IMR-90 (cell line): ENCODE results near the gene IL4R. TPM values are rescaled to one million over a fixed set of nuclear protein-coding genes. Genes with fewer than 3 reads are reported as not detected.

Experiments
- ATAC-seq: fragments of 200-7000 bp; cut with Tn5 transposase; 2 replicates; pipeline ENCODE4 v1.9.1; 2020; ENCODE audit warnings: low read depth, mild to moderate bottlenecking, moderate library complexity
- BruUV-seq: library from RNA; stranded (reverse); fragments of 400-500 nt; replicated peaks from 2 replicates; lab custom pipeline; 2021; lab: Mats Ljungman, UMichigan
- CTCF ChIA-PET: fragments of 300-600 bp; formaldehyde crosslinking; extraction: SDS; loops from one replicate; lab custom pipeline; 2021; ENCODE audit warnings: antibody characterized with exemption; lab: Yijun Ruan, JAX
- POLR2A ChIA-PET: fragments of 300-600 bp; sonication (Branson Sonifier 250); formaldehyde crosslinking; loops from one replicate; lab custom pipeline; 2022; ENCODE audit warnings: antibody characterized with exemption; ENCODE audit not compliant: unreplicated experiment; lab: Charles Lee
- DNase-seq: peaks from one replicate; pipeline ENCODE4 v3.0.0; 2013
- H2AFZ ChIP-seq: replicated peaks from 2 replicates; pipeline ENCODE3; 2013; ENCODE audit warnings: low read length, mild to moderate bottlenecking; ENCODE audit not compliant: poor library complexity
- H2AK5ac ChIP-seq: 2 replicates; pipeline ENCODE4 v1.6.1; 2013; ENCODE audit warnings: low read depth, low read length, inconsistent platforms
- H2AK9ac ChIP-seq: replicated peaks from 2 replicates; pipeline ENCODE3; 2013; ENCODE audit warnings: mild to moderate bottlenecking, low read depth, low read length, moderate library complexity; ENCODE audit not compliant: poor library complexity
- H2BK120ac ChIP-seq: 2 replicates; pipeline ENCODE4 v1.6.1; 2013; ENCODE audit warnings: low read depth, low read length, inconsistent platforms
- H2BK15ac ChIP-seq: 3 replicates; pipeline ENCODE4 v1.6.1; 2013; ENCODE audit warnings: low read depth, low read length, inconsistent platforms
- H2BK20ac ChIP-seq: 2 replicates; pipeline ENCODE4 v1.6.1; 2013; ENCODE audit warnings: low read depth, mild to moderate bottlenecking, inconsistent platforms, low read length, moderate library complexity
- H2BK5ac ChIP-seq: 2 replicates; pipeline ENCODE4 v1.6.1; 2013; ENCODE audit warnings: mild to moderate bottlenecking, low read depth, low read length, inconsistent platforms; ENCODE audit not compliant: poor library complexity, severe bottlenecking
- H3K14ac ChIP-seq: replicated peaks from 2 replicates; pipeline ENCODE4 v1.6.1; 2013; ENCODE audit warnings: low read depth, low read length, inconsistent platforms
- H3K18ac ChIP-seq: 2 replicates; pipeline ENCODE4 v1.6.1; 2013; ENCODE audit warnings: low read depth, low read length, control low read depth
- H3K23ac ChIP-seq: 2 replicates; pipeline ENCODE4 v1.6.1; 2013; ENCODE audit warnings: low read depth, low read length, inconsistent platforms
- H3K27ac ChIP-seq: 2 replicates; pipeline ENCODE4 v1.5.1; 2013; ENCODE audit warnings: mild to moderate bottlenecking, control low read depth, low read length; ENCODE audit not compliant: insufficient read depth
- H3K27me3 ChIP-seq: 2 replicates; pipeline ENCODE4 v1.6.1; 2013; ENCODE audit warnings: low read length; ENCODE audit not compliant: control insufficient read depth, insufficient read depth
- H3K36me3 ChIP-seq: 2 replicates; pipeline ENCODE4 v1.6.1; 2013; ENCODE audit warnings: low read length, mixed read lengths; ENCODE audit not compliant: control insufficient read depth, insufficient read depth
- H3K4ac ChIP-seq: 2 replicates; pipeline ENCODE4 v1.6.1; 2013; ENCODE audit warnings: low read depth, low read length, inconsistent platforms
- H3K4me1 ChIP-seq: 2 replicates; pipeline ENCODE4 v1.6.1; 2013; ENCODE audit warnings: low read length, mixed read lengths; ENCODE audit not compliant: control insufficient read depth, insufficient read depth
- H3K4me2 ChIP-seq: 2 replicates; pipeline ENCODE4 v1.6.1; 2013; ENCODE audit warnings: low read depth, mild to moderate bottlenecking, control low read depth, low read length, moderate library complexity
- H3K4me3 ChIP-seq: 2 replicates; pipeline ENCODE4 v1.5.1; 2013; ENCODE audit warnings: low read depth, mild to moderate bottlenecking, control low read depth, low read length, moderate library complexity; ENCODE audit not compliant: insufficient read depth
- H3K56ac ChIP-seq: 2 replicates; pipeline ENCODE4 v1.6.1; 2013; ENCODE audit warnings: low read length, inconsistent platforms; ENCODE audit not compliant: insufficient read depth; ENCODE audit errors: extremely low read depth
- H3K79me1 ChIP-seq, 2 experiments: 2 replicates each; pipeline ENCODE4 v1.6.1; 2013; ENCODE audit warnings: low read length in 2 of 2, inconsistent platforms in 1 of 2, low read depth in 1 of 2
- H3K9ac ChIP-seq: 2 replicates; pipeline ENCODE4 v1.6.1; 2013; ENCODE audit warnings: low read depth, low read length, control low read depth
- H3K9me1 ChIP-seq: 2 replicates; pipeline ENCODE4 v1.6.1; 2013; ENCODE audit warnings: low read length, inconsistent platforms; ENCODE audit not compliant: insufficient read depth
- H3K9me3 ChIP-seq: 2 replicates; pipeline ENCODE4 v1.6.1; 2013; ENCODE audit warnings: low read length; ENCODE audit not compliant: control insufficient read depth, insufficient read depth
- H4K20me1 ChIP-seq: 2 replicates; pipeline ENCODE4 v1.6.1; 2013; ENCODE audit warnings: low read length, inconsistent platforms; ENCODE audit not compliant: insufficient read depth
- H4K5ac ChIP-seq: 2 replicates; pipeline ENCODE4 v1.6.1; 2013; ENCODE audit warnings: mild to moderate bottlenecking, low read depth, low read length, control low read depth
- H4K8ac ChIP-seq, 2 experiments: 2 replicates each; pipeline ENCODE4 v1.6.1; 2013; ENCODE audit warnings: low read depth in 2 of 2, low read length in 2 of 2, control low read depth in 1 of 2, inconsistent platforms in 1 of 2
- H4K91ac ChIP-seq: 2 replicates; pipeline ENCODE4 v1.6.1; 2013; ENCODE audit warnings: low read depth, low read length, inconsistent platforms; ENCODE audit not compliant: insufficient read depth
- NFE2L2 ChIP-seq: fragments of 150-350 bp; IDR thresholded peaks from 2 replicates; pipeline ENCODE4 v1.6.1; 2016; ENCODE audit warnings: low read depth, mild to moderate bottlenecking, low read length
- WGBS, 2 experiments: methylation state at CpG; one replicate each; pipeline versions ENCODE4 v1.1.5 to v1.1.7; 2013; ENCODE audit warnings: missing lambda C conversion rate in 2 of 2; ENCODE audit not compliant: insufficient read length in 1 of 2; ENCODE audit errors: extremely low coverage in 2 of 2; 5-methylcytosine and 5-hydroxymethylcytosine counted together
- dilution Hi-C: fragments of 300-500 bp; cut with HindIII; formaldehyde crosslinking; loops from one replicate; pipeline ENCODE4 v1.14.3; 2018; ENCODE audit warnings: low sequenced_read_pairs; ENCODE audit not compliant: unreplicated experiment
- in situ Hi-C: fragments of 300-500 bp; cut with MboI; formaldehyde crosslinking; loops from 3 replicates; pipeline ENCODE4 v1.14.3; 2019; ENCODE audit warnings: low sequenced_read_pairs, inconsistent platforms, mixed read lengths
- intact Hi-C: fragments of 100-400 bp; cut with micrococcal nuclease; formaldehyde crosslinking; loops from 2 replicates; pipeline ENCODE4 v1.10.0; 2022
- polyA plus RNA-seq, 3 experiments: library from polyadenylated mRNA; depleted of rRNA; stranded (reverse); fragments of >200 nt; gene quantifications; 2 replicates each; pipeline ENCODE4 v1.2.3, GENCODE V29; 2012; ENCODE audit warnings: low replicate concordance in 1 of 3
- total RNA-seq: library from RNA; depleted of rRNA; stranded (reverse); fragments of >200 nt; gene quantifications from 2 replicates; pipeline ENCODE4 v1.2.3, GENCODE V29; 2012

Gene IL4R
- total and polyA plus RNA-seq, 2 of the 4 experiments (the other 2 are of a cell fraction) = 6.3 to 18.7 TPM

GRCh38 chr16:27303256-27304100 is 10.3 kb upstream of the IL4R start:
- BruUV-seq = no TSS peak
- Histone ChIP-seq H2BK20ac (no peak overlapping the region), H3K4me2 (no peak overlapping the region), H3K23ac (no peak overlapping the region), H4K20me1 (no peaks in the 10 kb centered on the region), H3K56ac (no peak overlapping the region), H3K9me1 (no peaks in the 10 kb centered on the region), H2AK9ac (no peak overlapping the region), H3K14ac (no peak overlapping the region), H4K5ac (no peak overlapping the region), H2AK5ac (no peak overlapping the region), H3K9ac (no peak overlapping the region), H2BK120ac (no peak overlapping the region), H2BK15ac (no peak overlapping the region), H3K4me1 (no peaks in the 10 kb centered on the region), H3K27ac (no peak overlapping the region), H3K36me3 (no peaks in the 10 kb centered on the region), H4K91ac (no peak overlapping the region), H3K4ac (no peak overlapping the region), H2BK5ac (no peak overlapping the region), H3K4me3 (no peak overlapping the region), H2AFZ (no peak overlapping the region), H3K18ac (no peak overlapping the region), H3K9me3 (no peaks in the 10 kb centered on the region), H3K79me1 (no peaks in the 10 kb centered on the region), H4K8ac (no peak overlapping the region), H3K27me3 (no peaks in the 10 kb centered on the region)
- dilution Hi-C loops (no loop called here), in situ Hi-C loops (no loop called here), intact Hi-C loops (no loop called here)
- no peak for TF ChIP-seq NFE2L2
- DNase-seq (no peak), ATAC-seq (no peak)
- ChIA-PET CTCF (no interaction called here), POLR2A (no interaction called here)
- no CpG with 5 or more reads among the region's 12 CpGs for WGBS, 2 experiments
